Mesodermal cell (in vitro differentiated cells): Measurements from ENCODE around the gene KLHL4.
"Not testable (repeated sequence)": the region's sequence is repeated elsewhere in the genome, so short reads cannot be mapped to it uniquely, and the experiment has no call there.

Experiments used
- H3K27ac ChIP-seq: 2 replicates; pipeline ENCODE4 v1.7.0; 2013; ENCODE audit warnings: mild to moderate bottlenecking, low read depth, low read length, moderate library complexity; ENCODE audit not compliant: severe bottlenecking
- H3K36me3 ChIP-seq: 2 replicates; pipeline ENCODE4 v1.7.1; 2013; ENCODE audit warnings: mild to moderate bottlenecking, low read length, moderate library complexity; ENCODE audit not compliant: control insufficient read depth, insufficient read depth
- H3K4me1 ChIP-seq: one replicate; pipeline ENCODE4 v1.7.1; 2013; ENCODE audit warnings: mild to moderate bottlenecking, low read length; ENCODE audit not compliant: insufficient read depth, control insufficient read depth, poor library complexity, severe bottlenecking
- H3K4me3 ChIP-seq: 2 replicates; pipeline ENCODE4 v1.7.0; 2013; ENCODE audit warnings: low read length, control low read depth, mild to moderate bottlenecking; ENCODE audit not compliant: insufficient read depth, poor library complexity, severe bottlenecking; ENCODE audit errors: extremely low read depth
- H3K9me3 ChIP-seq: 2 replicates; pipeline ENCODE4 v1.7.1; 2013; ENCODE audit warnings: mild to moderate bottlenecking, low read length, moderate library complexity; ENCODE audit not compliant: control insufficient read depth
- WGBS, 2 experiments: methylation state at CpG; one replicate each; pipeline ENCODE4 v1.1.5; 2013; ENCODE audit warnings: missing lambda C conversion rate in 2 of 2; ENCODE audit not compliant: insufficient coverage in 2 of 2; 5-methylcytosine and 5-hydroxymethylcytosine counted together

Gene KLHL4

GRCh38 chrX:87702795-87703194 is 185.2 kb downstream of the KLHL4 start:
- H3K9me3 ChIP-seq: no peaks in the 10 kb centered on the region
- no peaks in the 10 kb centered on the region for H3K36me3 ChIP-seq
- H3K27ac ChIP-seq: no peak overlapping the region
- WGBS, 2 experiments: 67 to 83% methylated on average over 1 of the region's 3 CpGs
- H3K4me1 ChIP-seq: no peaks in the 10 kb centered on the region
- no peak overlapping the region for H3K4me3 ChIP-seq

DNA sequence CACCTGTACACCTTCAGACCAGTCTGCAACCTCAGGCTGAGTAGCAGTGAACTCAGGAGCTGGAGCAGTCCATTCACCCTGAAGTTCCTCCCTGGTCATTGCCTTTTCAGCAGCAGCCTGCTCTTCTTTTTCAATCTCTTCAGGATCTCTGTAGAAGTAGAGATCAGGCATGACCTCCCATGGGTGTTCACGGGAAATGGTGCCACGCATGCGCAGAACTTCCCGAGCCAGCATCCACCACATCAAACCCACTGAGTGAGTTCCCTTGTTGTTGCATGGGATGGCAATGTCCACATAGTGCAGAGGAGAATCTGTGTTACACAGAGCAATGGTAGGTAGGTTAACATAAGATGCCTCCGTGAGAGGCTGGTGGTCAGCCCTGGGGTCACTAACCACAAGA is 185.9 kb downstream of the KLHL4 start:
- not testable (repeated sequence) for H3K9me3 ChIP-seq, H3K36me3 ChIP-seq, H3K4me3 ChIP-seq, H3K4me1 ChIP-seq, H3K27ac ChIP-seq
- no CpG with 5 or more reads among the region's 5 CpGs for WGBS, 2 experiments

GRCh38 chrX:87706134-87706533 is 188.5 kb downstream of the KLHL4 start:
- Histone ChIP-seq H3K4me1 (no peaks in the 10 kb centered on the region), H3K4me3 (no peak overlapping the region), H3K36me3 (no peaks in the 10 kb centered on the region), H3K9me3 (peaks cover 5% of the 10 kb centered on the region), H3K27ac (no peak overlapping the region)
- 80% methylated on average over 1 of the region's 2 CpGs; no CpG with 5 or more reads in 1 of the 2 experiments for WGBS, 2 experiments

DNA sequence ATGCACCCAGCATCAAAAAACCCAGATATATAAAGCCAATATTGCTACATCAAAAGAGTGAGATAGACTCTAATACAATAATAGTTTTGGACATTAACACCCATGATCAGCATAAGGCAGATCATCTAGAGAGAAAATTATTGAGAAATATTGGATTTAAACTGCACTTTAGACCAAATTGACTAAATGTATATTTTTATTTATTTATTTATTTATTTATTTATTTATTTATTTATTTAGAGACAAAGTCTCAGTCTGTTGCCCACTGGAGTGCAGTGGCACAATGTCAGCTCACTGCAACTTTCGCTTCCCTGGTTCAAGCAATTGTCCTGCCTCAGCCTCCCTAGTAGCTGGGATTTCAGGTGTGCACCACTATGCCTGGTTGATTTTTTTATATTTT is 193.0 kb downstream of the KLHL4 start:
- 100% methylated on average over 1 of the region's 1 CpG; no CpG with 5 or more reads in 1 of the 2 experiments for WGBS, 2 experiments
- peaks cover 5% of the 10 kb centered on the region for H3K9me3 ChIP-seq
- H3K27ac ChIP-seq: no peak overlapping the region
- no peak overlapping the region for H3K4me3 ChIP-seq
- no peaks in the 10 kb centered on the region for H3K4me1 ChIP-seq
- no peaks in the 10 kb centered on the region for H3K36me3 ChIP-seq
